WTC11 (cell line): ENCODE results near the gene HSP90AB1.

Experiments
- ATF1 ChIP-seq: sonication (generic); formaldehyde crosslinking; IDR thresholded peaks from 2 replicates; pipeline ENCODE4 v1.8.1; 2023; ENCODE audit warnings: mild to moderate bottlenecking, moderate library complexity, missing genetic modification reagents
- CTCF ChIP-seq: fragments of 200-600 bp; IDR thresholded peaks from 2 replicates; pipeline ENCODE4 v1.8.0; 2022; ENCODE audit warnings: antibody characterized with exemption
- MAX ChIP-seq: sonication (generic); formaldehyde crosslinking; IDR thresholded peaks from 2 replicates; pipeline ENCODE4 v1.8.0; 2022; ENCODE audit warnings: mild to moderate bottlenecking, missing genetic modification reagents

- TF ChIP-seq MAX (CRISPR knock-in tag) (no peak), ATF1 (no peak), CTCF (no peak)
These were observed 38.9 kb upstream of the HSP90AB1 start for GRCh38 chr6:44207966-44208365.
